Peyer's patch (tissue), 4 donors: Measurements from ENCODE around the gene NAT8L.

Source experiments
- POLR2A ChIP-seq, 2 donors: fragments of 450-650 bp; IDR thresholded peaks; one replicate each; pipeline ENCODE4 v1.5.1; 2017; ENCODE audit warnings: antibody characterized with exemption in 2 of 2, mild to moderate bottlenecking in 2 of 2, moderate library complexity in 2 of 2
- TF ChIP-seq, protein P1 (sequence below), 6 experiments: fragments of 450-650 bp in 4 of 6; fragments of 200-600 bp in 2 of 6; sonication (generic) in 1 of 6; IDR thresholded peaks; one replicate each; pipeline ENCODE4 v1.5.1; 2017 to 2019; ENCODE audit warnings: antibody characterized with exemption in 6 of 6, mild to moderate bottlenecking in 3 of 6, moderate library complexity in 1 of 6

DNA sequence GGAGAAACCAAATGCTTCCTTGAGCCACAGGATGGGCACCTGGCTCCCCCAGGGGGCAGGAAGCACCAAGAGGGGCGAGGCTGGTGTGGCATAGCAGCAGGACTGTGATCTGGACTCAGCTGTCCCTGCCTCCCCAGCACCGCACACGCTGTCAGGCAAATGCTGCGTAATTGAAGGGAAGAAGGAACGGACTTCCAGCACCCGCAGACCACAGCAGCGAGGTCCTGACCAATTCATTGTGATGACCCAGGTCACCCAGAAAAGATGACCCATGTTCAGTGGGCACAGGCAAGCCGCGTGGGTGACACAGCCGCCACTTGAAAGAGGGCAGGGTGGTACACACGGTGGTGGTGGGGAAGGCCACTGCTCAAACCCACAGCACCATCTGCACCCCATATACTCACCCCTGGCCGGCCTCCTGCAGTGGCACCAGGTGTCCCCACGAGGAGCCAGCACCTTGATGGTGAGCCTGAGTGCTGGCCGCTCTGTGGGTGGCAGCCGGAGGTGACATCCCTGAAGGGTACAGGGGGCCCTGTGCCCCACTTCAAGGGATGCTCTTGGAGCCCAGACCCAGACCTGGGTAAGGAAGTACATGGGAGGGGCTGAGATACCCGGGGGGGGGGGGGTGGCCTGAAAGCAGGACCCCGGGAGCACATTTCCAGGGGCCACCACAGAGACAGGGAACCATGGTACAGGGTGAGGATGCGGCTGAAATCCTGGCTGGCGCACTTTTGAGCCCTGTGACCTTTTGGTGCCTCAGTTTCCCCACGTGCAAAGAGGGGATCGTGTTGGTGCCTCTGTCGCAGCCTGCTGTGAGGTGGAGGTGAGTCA lies 11.5 kb downstream of the NAT8L start:
- no peak for TF ChIP-seq POLR2A (IDR thresholded peaks at IDR 0.05)
- TF ChIP-seq, protein P1, sequence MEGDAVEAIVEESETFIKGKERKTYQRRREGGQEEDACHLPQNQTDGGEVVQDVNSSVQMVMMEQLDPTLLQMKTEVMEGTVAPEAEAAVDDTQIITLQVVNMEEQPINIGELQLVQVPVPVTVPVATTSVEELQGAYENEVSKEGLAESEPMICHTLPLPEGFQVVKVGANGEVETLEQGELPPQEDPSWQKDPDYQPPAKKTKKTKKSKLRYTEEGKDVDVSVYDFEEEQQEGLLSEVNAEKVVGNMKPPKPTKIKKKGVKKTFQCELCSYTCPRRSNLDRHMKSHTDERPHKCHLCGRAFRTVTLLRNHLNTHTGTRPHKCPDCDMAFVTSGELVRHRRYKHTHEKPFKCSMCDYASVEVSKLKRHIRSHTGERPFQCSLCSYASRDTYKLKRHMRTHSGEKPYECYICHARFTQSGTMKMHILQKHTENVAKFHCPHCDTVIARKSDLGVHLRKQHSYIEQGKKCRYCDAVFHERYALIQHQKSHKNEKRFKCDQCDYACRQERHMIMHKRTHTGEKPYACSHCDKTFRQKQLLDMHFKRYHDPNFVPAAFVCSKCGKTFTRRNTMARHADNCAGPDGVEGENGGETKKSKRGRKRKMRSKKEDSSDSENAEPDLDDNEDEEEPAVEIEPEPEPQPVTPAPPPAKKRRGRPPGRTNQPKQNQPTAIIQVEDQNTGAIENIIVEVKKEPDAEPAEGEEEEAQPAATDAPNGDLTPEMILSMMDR (IDR thresholded peaks at IDR 0.05) = no peak
